Smooth muscle cell (in vitro differentiated cells): Measurements from ENCODE around the gene CHST15. TPM values are rescaled to one million over a fixed set of nuclear protein-coding genes. Genes with fewer than 3 reads are reported as not detected.

Experiments used
- DNase-seq: peaks from one replicate; lab custom pipeline; 2025; ENCODE audit not compliant: unreplicated experiment; lab: John Stamatoyannopoulos, UW
- H2AFZ ChIP-seq: fragments of 200-600 bp; sonication (generic); 2 replicates; pipeline ENCODE4 v1.6.0; 2016; ENCODE audit warnings: antibody characterized with exemption, low read depth, mild to moderate bottlenecking
- H3F3A ChIP-seq: fragments of 200-600 bp; sonication (generic); 2 replicates; pipeline ENCODE4 v1.6.0; 2017; ENCODE audit warnings: antibody characterized with exemption, low read depth
- H3K27ac ChIP-seq: fragments of 200-600 bp; sonication (generic); 2 replicates; pipeline ENCODE4 v1.5.1; 2016; ENCODE audit warnings: low read depth, mild to moderate bottlenecking
- H3K27me3 ChIP-seq: fragments of 200-600 bp; sonication (generic); 2 replicates; pipeline ENCODE4 v1.6.1; 2016; ENCODE audit warnings: low read depth, mild to moderate bottlenecking
- H3K36me3 ChIP-seq: fragments of 200-600 bp; sonication (generic); 2 replicates; pipeline ENCODE4 v1.5.1; 2016; ENCODE audit warnings: low read depth
- H3K4me1 ChIP-seq: fragments of 200-600 bp; sonication (generic); 2 replicates; pipeline ENCODE4 v1.5.1; 2016; ENCODE audit warnings: low read depth
- H3K4me2 ChIP-seq: fragments of 200-600 bp; sonication (generic); 2 replicates; pipeline ENCODE4 v1.6.0; 2016; ENCODE audit warnings: mild to moderate bottlenecking
- H3K4me3 ChIP-seq: fragments of 200-600 bp; sonication (generic); 2 replicates; pipeline ENCODE4 v1.5.1; 2016; ENCODE audit warnings: mild to moderate bottlenecking
- H3K79me2 ChIP-seq: fragments of 200-600 bp; sonication (generic); 2 replicates; pipeline ENCODE4 v1.6.0; 2016; ENCODE audit warnings: low read depth, mild to moderate bottlenecking
- H3K9ac ChIP-seq: fragments of 200-600 bp; sonication (generic); 2 replicates; pipeline ENCODE4 v1.6.0; 2016; ENCODE audit warnings: low read depth
- H3K9me3 ChIP-seq: fragments of 200-600 bp; sonication (generic); replicated peaks from 2 replicates; pipeline ENCODE4 v1.5.1; 2016; ENCODE audit warnings: low read depth
- H4K20me1 ChIP-seq: fragments of 200-600 bp; sonication (generic); 2 replicates; pipeline ENCODE4 v1.6.0; 2016; ENCODE audit warnings: low read depth
- CTCF ChIP-seq: fragments of 200-600 bp; sonication (generic); IDR thresholded peaks from 2 replicates; pipeline ENCODE4 v1.5.1; 2017; ENCODE audit warnings: borderline replicate concordance, mild to moderate bottlenecking, antibody characterized with exemption; ENCODE audit not compliant: insufficient read depth, poor library complexity, severe bottlenecking
- WGBS: methylation state at CpG from one replicate; pipeline ENCODE4 v1.1.7; 2016; ENCODE audit warnings: low lambda C conversion rate; 5-methylcytosine and 5-hydroxymethylcytosine counted together
- polyA plus RNA-seq: library from polyadenylated mRNA; unstranded; fragments of >200 nt; fragmentation: Nextera tagmentation; extraction: Ambion mirVana; gene quantifications from 2 replicates; pipeline ENCODE4 v1.2.1, GENCODE V29; 2016
- total RNA-seq: library from RNA; depleted of rRNA; stranded (reverse); fragments of >200 nt; gene quantifications from 2 replicates; pipeline ENCODE4 v1.2.3, GENCODE V29; 2014

Gene CHST15
- total and polyA plus RNA-seq, 2 experiments from 2014 or later, result 14.1 to 20.4 TPM

- no peak for TF ChIP-seq CTCF
- no peak overlapping the region for H3K4me3 ChIP-seq
- no peak overlapping the region for H3K9ac ChIP-seq
- no peak overlapping the region for H3K4me2 ChIP-seq
- DNase-seq, result no peak
- no peaks in the 10 kb centered on the region for H4K20me1 ChIP-seq
- no peaks in the 10 kb centered on the region for H3K9me3 ChIP-seq
- 73% methylated on average over 8 of the region's 8 CpGs for WGBS
- no peaks in the 10 kb centered on the region for H3K36me3 ChIP-seq
- no peak overlapping the region for H3K27ac ChIP-seq
- H3K27me3 ChIP-seq, result no peaks in the 10 kb centered on the region
- no peaks in the 10 kb centered on the region for H3K79me2 ChIP-seq
- peaks cover 5% of the 10 kb centered on the region for H3F3A ChIP-seq
- no peak overlapping the region for H2AFZ ChIP-seq
- peaks cover 5% of the 10 kb centered on the region for H3K4me1 ChIP-seq
Observed at GRCh38 chr10:124000792-124001201, 92.6 kb downstream of the CHST15 start.

- Histone ChIP-seq H3K27me3 (no peaks in the 10 kb centered on the region), H4K20me1 (no peaks in the 10 kb centered on the region), H3K4me3 (no peak overlapping the region), H3K27ac (no peak overlapping the region), H3F3A (peaks cover 5% of the 10 kb centered on the region), H3K9ac (no peak overlapping the region), H3K4me2 (no peak overlapping the region), H2AFZ (no peak overlapping the region), H3K79me2 (no peaks in the 10 kb centered on the region), H3K4me1 (peaks cover 5% of the 10 kb centered on the region), H3K9me3 (no peaks in the 10 kb centered on the region), H3K36me3 (no peaks in the 10 kb centered on the region)
- TF ChIP-seq CTCF, result no peak
- no peak for DNase-seq
- 97% methylated on average over 15 of the region's 15 CpGs for WGBS
Observed at GRCh38 chr10:123999956-124000615, 93.3 kb downstream of the CHST15 start.

- Histone ChIP-seq H3K79me2 (no peaks in the 10 kb centered on the region), H2AFZ (no peak overlapping the region), H3K9ac (no peak overlapping the region), H3F3A (peaks cover 5% of the 10 kb centered on the region), H3K4me3 (no peak overlapping the region), H3K4me2 (no peak overlapping the region), H4K20me1 (no peaks in the 10 kb centered on the region), H3K4me1 (peaks cover 5% of the 10 kb centered on the region), H3K27me3 (no peaks in the 10 kb centered on the region), H3K9me3 (no peaks in the 10 kb centered on the region), H3K27ac (no peak overlapping the region), H3K36me3 (no peaks in the 10 kb centered on the region)
- 85% methylated on average over 5 of the region's 5 CpGs for WGBS
- no peak for TF ChIP-seq CTCF
- no peak for DNase-seq
Observed at GRCh38 chr10:123999261-123999660, 94.1 kb downstream of the CHST15 start.
